Activated CD4-positive, alpha-beta T cell treated with anti-CD3 and anti-CD28 coated beads, Interleukin-2, amount 50 U/mL, for 24 hours (primary cell): ENCODE data around the gene CLEC20A.
A peak's percentile ranks its signal among the peaks of the same experiment; 100 is the strongest.
"Not testable (repeated sequence)": the region's sequence is repeated elsewhere in the genome, so short reads cannot be mapped to it uniquely, and the experiment has no call there.

ENCODE experiments used
- DNase-seq, 2 donors: peaks; one replicate each; pipeline ENCODE4 v3.0.0-alpha.2; 2020; ENCODE audit warnings: low read depth in 1 of 2, low spot score in 1 of 2

CLEC20A gene

DNA sequence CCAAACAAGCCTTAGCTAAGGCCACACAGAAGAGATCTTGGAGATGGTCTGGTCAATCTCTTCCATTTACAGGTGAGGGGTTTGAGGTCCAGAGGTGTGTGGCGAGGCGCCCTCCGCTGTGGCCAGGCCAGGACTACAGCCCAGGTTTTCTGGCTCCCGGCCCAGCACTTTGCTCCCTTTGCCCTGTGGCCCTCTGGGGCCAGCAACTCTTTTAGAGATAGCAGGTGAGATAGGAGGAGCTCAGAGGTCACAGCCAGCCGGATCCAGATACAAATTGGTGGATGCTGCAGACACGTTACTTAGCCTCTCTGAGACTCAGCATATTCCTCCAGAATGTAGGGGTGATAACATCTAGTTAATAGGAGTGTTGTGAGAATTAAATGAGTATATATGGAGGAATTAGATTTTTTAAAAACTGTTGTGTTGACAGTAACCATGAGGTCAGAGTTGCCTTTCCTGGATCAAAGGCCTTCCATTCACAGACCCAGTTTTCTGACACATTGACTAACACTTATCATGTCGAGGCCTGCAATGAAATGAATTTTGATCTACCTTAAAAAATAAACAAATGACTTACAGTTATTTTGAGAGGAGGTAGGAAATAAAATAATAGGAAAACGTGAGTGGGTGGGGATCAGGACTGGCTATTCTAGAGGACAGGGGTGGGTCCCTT, 32.7 kb upstream of the CLEC20A start:
- DNase-seq, result no peak

DNA sequence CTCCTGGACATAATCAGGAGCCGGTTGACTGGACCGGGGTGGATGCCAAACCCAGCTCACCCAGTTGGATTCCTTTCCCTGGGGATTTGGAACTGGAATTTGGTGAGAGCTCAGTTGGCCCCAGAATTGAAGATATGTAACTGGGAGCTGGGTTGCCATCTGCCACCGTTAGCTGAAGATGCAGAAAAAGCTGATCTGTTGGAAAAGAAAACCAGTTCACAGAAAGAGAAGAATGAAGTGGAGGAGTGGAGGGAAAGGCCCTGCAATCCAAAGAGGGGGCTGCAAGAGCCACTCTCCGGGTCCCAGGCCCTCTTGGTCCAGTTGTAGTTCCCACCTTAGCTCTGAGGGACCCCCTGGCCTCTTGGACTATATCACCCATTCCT, 32.2 kb upstream of the CLEC20A start:
- no peak for DNase-seq

DNA sequence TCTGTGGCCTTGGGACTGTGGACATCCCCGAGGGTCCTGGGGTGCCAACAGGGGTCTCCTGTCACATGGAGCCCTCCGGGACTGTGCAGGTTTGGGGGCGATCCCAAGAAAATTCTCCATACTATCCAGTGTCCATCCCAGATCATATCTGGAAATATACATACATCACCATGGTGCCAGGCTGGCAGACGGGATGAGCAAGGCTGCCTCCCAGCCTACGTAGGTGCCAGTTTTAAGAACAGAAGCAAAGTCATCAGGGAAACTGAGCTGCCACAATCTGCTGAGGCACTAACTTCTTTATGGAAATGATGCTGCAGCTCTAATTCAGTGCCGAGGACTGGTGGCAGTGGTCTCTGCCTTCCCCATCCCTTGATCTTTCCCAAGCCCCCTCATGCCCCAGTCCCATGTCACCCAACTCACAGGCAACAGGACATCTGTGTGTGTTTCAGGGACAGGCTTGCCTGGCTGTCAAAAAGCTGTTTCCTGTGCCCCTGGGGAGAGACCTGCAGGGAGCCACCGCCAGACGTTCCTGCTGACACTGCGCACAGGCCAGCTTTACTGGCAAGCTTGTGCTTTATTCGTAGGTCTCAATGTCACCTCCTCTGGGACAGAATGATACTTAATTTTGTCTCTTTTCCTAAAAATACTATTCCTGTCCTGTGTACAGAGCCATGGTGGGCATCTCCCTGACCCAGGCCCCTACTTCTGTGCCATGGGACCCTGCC, 31.6 kb upstream of the CLEC20A start:
- DNase-seq, result no peak

DNA sequence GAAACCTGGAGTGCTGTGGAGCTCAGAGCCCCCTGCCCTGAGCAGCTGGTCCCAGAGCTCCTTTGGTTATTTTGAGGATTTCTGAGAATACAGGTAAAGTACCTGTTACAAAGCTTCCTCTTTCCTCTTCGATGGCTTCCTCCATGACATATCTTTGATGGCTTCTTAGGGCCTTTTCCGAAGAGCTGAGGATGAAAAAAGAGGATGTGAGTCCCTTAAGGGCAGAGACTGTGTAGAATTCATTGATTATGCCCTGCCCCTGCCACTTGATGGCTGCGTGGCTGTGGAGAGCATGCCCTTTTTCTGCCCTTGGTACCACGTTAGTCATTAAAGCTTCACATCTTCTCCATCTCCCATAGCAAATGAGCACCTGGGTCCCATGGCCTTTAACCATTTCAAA, 30.4 kb upstream of the CLEC20A start:
- DNase-seq, result no peak

DNA sequence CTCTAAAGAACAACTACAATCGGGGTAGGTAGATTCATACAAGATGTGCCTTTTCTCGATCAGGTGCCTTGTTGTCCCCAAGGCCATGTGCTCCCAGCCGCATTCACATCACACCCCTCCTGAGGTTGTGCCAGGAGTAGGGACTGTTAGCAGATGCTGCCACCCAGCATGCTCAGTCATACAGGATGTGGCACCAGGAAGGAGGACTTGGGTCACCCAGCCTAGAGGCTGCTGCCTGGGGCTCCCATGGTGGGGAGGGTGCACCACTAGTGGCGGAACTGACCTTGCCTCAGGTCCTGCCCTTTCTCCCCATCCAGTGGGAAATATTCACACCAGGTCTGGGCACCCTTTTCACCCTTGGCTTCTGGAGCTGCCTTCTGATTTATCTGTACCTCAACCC, 24.5 kb upstream of the CLEC20A start:
- no peak for DNase-seq

DNA sequence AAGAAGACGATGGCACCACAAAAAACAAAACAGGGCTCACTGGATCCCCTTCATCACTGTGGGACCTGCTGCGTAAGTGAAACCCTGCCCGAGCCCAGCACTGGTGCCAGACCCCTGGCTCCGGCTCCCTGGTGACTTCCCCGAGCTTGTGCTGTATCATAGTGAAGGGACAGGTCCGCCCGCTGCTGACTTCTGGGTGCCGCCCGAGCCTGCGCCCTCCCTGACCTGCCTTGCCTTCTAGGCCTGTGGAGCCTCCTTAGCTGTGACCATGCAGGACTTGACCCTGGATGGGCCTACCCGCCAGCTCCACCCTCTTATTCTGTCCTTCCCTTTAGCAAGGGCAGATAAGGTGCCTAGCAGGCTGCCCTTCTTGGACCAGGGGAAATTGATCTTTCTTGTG, 24.0 kb upstream of the CLEC20A start:
- no peak for DNase-seq

DNA sequence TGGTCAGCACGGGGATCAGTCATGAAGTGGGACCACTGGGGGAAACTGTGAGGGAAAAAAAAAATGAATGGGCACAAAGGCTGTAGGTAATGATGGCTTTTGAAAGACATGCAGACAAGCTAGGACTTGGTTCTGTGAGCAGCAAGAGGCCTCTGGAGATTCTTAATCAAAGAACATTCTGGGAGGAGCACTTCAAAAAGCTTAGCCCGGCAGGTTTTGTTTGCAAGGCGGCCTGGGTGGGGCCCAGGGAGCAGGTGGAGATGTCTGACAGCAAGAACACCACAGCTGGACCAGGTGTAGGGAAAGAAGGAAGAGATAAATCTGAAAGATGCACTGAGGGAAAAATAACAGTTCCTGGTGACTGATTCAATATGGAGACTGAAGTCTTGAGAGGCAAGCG, 22.1 kb upstream of the CLEC20A start:
- DNase-seq, result no peak

DNA sequence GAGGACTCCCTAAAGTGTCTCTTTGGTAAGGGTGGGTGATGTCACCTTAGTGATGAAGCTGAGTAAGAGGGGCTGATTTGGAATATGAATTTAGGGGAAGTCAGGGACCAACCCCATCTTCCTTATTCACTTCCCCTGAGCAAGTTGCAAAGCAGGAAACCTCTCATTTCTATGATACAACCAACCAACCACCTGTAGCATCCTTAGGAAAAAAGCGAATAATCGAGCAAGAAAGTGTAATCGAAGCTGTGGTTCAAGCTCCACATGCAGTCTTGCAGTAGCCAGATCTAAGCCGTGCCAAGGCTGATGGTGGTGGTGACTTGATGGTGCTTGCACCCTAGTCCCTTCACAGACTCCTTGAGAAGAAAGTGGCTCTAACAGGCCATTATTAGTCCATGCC, 19.3 kb upstream of the CLEC20A start:
- DNase-seq, result no peak

DNA sequence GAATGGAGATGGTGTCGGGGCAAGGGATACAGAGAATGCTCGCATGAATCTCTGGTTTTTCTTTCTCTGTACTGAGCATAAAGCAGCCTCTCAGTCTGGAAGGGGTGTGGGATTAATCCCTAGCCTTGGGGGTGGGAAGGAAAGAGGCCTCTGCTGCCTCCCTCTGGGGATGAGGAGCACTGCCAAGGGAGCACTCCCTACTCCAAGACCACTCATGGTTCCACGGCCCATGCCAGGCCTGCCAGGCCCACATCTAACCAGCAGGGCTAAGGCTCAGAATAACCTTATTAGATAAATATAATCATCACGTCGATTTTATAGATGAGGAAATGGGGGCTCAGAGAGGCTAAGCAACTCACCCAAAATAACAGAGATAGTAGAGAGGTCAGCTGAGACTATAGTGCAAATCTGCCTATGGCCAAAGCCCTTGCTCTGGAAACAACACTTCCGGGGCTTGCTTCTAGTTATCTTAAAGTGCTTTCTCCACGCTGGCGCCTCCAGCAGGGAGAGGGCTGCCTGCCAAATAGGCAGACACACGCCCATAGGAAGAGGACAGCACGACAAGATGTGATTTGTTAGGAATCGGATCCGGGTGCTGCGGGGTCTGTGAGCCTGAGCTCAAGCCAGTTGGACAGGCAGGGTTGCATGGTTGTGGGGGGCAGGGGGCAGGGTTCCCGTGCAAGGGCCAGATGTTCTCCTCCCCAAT, 16.7 kb upstream of the CLEC20A start:
- no peak for DNase-seq

DNA sequence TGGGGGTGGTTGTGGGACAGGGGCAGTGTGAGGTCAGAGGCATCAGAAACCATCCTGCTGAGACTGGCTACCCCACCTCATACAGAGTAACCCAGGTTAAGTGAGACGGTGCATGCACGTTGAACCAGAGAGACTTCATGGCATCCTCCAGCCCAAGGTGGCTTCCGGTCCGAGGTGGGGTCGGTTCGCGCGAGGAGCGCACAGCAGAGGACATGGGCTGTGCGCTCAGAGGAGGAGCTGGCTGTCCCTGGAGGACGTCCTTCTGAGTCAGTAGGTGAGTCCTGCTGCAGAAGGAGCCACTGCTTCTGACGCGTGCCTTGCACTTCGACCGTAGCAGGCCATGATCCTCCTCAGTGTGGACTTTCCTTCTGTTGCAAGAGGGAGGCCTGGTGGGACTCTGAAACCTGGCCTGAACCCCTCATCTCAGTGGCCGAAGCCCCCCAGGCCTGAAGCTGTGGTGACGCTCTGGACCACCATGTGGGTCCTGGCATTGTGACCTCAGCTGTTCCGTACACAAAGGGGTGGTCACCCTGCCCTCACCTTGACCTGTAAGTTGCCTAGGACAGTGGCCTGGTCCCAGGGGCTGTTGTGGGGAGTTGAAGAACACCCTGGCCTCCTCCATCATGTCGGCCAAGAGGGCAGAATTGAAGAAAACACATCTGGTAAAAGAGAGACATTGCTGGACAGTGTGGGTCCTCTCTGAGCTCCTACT, 16.0 kb upstream of the CLEC20A start, which contains the start of gene TEX35:
Gene TEX35, plus strand, starts transcription at position 544 of the 712 bp plus-strand sequence. Its CDS starts 80 bp downstream, at position 624.
- DNase-seq, result no peak

DNA sequence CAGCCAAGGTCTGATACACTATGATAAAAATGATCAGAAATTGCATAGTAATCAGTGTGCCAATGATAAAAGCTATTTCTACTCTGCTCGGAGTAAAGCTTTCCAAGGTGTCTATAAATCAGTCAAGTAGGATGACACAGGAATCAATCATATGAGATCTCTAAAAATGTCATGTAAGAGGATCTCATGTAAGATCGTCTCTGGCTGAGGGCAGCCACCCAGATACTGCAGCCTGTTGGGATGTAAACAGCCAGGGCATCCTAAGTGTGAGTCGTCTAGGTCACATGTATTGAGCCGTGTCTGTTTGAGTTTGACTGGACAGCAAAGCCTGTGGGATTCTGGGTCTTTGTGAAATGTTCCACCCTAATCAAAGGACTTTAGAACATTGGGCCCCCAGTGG, 13.4 kb upstream of the CLEC20A start:
- no peak for DNase-seq

DNA sequence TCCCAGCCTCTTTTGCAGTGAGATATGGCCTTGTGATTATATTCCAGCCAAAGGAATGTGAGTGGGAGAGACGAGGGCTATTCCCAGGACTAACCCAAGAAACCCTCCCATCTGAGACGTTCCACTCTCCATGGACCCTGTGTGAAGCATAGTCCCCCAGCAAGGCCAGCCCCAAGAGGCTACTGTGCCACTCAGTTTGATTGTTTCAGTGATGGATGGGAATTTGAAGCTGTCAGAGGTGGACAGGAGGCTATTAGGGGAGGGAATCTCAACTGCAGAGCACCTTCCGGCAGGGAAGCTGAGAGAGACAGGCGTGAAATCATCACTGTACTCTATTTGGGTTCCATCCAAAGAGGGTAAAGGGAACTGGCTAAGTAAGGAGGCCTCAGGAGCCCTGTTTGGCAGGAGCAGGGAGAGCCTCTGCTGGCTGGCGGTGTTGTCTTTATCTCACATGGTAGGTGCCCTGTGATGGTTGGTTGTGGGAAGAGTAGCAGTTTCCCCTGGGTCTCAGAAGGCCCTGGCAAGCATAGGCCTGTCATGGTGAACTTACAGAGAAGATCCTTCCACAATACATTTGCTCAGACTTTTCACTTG, 12.7 kb upstream of the CLEC20A start:
- DNase-seq, result no peak

DNA sequence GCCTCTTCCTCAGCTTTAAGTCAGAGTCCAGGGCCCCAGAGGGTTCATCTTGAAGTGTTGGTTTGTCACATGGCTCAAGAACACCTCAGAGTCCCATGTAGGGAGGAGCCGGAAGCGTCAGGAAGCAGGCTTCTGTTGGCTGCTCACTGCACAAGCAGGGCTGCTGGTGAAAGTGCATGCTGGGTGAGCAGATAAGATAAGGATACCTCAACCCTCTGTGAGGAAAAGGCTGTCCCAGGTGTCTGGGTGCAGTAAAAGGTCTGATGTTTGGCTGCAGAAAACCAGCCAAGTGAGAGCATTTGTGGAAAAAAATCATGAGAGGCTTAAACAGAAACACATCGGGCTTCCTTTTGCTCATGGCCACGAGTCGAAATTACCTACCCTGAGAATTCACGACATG, 9.9 kb upstream of the CLEC20A start:
- no peak for DNase-seq

DNA sequence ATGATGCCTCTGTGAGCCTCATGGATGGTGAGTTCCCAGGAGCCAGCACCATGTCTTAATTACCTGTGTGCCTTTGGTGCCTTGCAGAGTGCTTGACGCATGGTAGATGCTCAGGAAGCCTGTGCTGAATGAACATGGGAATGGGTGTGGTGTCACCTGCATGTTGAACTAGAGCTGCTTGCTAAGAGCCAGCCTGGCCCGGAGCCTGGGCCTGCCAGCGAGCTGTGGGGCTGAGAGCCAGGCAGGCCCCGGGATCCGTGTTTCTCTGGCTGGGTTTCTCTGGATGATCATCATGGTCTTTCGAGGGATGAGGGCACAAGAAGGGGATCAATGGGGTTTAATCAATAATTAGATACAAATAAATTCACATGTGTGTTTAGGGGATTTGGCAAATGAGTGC, 9.4 kb upstream of the CLEC20A start:
- DNase-seq, result no peak

DNA sequence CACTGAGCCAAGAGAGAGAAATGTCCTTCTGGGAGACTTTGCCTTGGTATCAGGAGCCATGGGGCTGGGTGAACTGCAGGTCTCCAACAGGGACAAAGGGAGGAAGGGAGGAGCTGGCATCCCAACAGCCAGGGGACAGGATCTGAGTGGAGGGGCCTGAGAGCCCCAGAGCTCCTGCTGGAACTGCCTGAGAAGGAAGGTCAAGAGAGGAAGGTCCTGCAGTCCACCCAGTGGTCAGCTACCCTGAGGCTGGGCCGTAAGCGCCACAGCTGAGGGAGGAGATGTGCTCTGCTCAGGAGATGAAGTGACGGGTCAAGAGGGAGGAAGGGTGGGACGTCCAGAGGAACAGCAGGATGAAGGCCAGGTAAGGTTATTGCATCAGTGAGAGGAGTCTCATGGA, 7.5 kb upstream of the CLEC20A start:
- no peak for DNase-seq

DNA sequence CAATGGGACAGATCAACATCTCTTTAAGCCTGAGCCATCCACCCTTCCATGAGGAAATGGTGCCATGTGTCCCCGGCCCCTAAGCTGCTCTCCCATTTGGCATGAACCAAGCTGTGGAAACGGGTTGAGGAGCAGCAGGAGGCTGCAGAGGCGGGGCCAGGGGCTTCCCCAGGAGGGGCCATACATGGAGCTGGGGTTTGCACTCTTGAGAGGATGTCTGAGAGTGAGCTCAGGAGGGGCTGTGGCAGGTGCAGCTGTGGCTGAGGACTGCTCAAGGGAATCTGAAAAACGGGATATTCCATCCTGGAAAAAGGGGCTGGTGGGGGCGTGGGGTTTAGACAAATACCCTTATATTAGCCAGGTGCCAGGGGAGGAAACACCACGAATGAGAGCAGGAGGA, 7.1 kb upstream of the CLEC20A start:
- DNase-seq, result no peak

DNA sequence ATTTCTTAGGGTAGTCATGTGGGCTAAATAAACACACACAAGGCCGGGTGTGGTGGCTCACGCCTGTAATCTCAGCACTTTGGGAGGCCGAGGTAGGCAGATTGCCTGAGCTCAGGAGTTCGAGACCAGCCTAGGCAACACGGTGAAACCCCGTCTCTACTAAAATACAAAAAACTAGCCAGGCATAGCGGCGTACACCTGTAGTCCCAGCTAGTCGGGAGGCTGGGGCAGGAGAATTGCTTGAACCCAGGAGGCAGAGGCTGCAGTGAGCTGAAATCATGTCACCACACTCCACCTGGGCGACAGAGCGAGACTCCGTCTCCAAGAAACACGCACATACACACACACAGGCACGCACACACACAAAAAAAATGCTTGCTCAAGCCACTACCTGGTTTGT, 6.6 kb upstream of the CLEC20A start:
- not testable (repeated sequence) for DNase-seq

DNA sequence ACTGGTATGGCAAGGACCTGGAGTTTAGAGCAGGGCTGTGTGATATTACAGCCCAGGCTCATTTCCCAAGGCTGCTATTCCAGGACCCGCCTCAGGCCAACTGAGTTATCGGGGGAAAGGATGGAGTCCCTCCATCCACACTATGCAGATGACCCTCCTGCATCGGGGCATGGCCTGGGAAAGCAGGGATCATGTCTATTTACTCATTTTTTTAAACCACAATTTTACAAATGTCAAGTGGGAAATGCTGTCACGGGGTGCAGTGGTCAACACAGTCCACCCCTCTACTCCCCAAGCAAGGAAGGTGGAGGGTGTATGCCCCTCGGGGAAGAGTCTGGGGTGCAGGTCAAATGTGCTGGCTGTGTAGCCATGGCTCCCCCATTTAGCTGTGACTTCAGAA, 6.1 kb upstream of the CLEC20A start:
- DNase-seq, result no peak

DNA sequence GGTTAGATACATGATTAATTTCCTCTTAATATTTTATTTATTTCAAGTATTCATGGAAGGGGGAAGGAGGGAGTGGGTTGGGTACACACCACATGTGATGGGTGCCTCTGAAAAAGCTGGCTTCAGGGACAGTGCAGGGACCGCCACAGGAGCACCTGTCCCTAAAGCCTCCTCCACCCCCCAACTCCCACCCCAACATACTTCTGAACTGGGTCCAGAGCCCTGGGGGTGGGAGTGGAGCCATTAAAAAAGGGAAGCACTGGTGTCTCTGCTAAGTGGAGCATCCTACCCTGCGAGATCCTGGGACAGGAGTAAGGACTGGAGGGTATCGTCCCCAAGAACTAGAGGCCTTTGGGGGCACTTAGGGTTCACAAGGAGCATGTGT, 5.6 kb upstream of the CLEC20A start:
- no peak for DNase-seq

DNA sequence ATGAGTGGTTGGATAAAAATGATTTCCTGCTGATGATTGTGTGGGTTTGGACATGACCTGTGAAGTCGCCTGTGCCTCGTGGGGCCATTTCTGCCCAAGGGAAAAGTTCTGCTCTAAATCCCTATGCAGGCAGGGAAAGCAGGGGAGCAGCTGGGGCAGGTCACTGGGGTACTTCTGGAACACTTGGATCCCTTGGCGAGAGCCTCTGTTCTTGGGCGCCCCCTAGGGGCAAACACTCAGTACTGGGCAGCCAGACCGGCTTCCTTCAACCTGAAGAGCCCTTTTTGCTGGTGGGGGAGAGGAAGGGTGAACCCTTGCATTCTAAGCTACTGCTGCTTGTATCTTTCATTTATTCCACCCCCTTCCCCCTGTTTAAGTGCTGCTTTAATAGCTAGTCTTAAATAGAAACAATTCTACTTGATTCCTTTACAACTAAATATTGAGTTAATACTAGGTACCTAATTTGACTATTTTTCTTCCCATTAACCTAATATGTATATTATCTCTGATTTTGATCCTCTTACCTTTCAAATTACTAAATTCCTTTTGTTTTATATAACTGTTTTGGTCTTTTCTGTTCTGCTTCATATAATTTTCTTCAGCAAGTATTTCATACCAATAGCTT, 5.1 kb upstream of the CLEC20A start:
- peak; percentile 13 to 25 for DNase-seq
